ENCODE data around the gene EPB41L4B. TPM values are rescaled to one million over a fixed set of nuclear protein-coding genes. Genes with fewer than 3 reads are reported as not detected.

Gene EPB41L4B
- total and polyA plus RNA-seq, 2 of the 4 experiments (the other 2 are of a cell fraction), result 0.36 to 0.54 TPM

GRCh38 chr9:109166771-109167601 lies 153.9 kb downstream of the EPB41L4B start, which contains the start of gene FRRS1L:
Gene FRRS1L (minus strand): TSS chr9:109167249. CDS start chr9:109167138, 111 bp downstream.
- no peak for DNase-seq
- H3K27me3 ChIP-seq (ENCODE audit: control insufficient read depth, insufficient read depth, low read length), result peaks cover 46% of the 10 kb centered on the region

More at GRCh38 chr9:109166771-109167601, 153.9 kb downstream of the EPB41L4B start, which contains the start of gene FRRS1L:
- H3K14ac ChIP-seq (replicated peaks; ENCODE audit: low read depth, low read length), result no peak within 1 kb of the TSS
- H4K5ac ChIP-seq (ENCODE audit: low read depth, low read length), result no peak within 1 kb of the TSS
- ChIA-PET CTCF (no interaction called here), POLR2A (ENCODE audit: unreplicated experiment) (no interaction called here)
- H3K79me1 ChIP-seq (ENCODE audit: low read depth in 1 of 2, low read length in 2 of 2), result no peaks in the 10 kb centered on the region
- no peak within 1 kb of the TSS for H2BK120ac ChIP-seq (ENCODE audit: low read depth, low read length)
- no peak within 1 kb of the TSS for H3K56ac ChIP-seq (ENCODE audit: extremely low read depth, insufficient read depth, low read length)
- no peak within 1 kb of the TSS for H2BK20ac ChIP-seq (ENCODE audit: low read depth, low read length)
- H2AK9ac ChIP-seq (replicated peaks; ENCODE audit: low read depth, low read length, poor library complexity), result no peak within 1 kb of the TSS
- intact Hi-C loops (cut with micrococcal nuclease) (no loop called here), in situ Hi-C loops (cut with MboI; ENCODE audit: low sequenced_read_pairs) (loop anchor here (10.0 kb wide), 1 partner anchor 62 kb away; no protein-coding TSS in a partner anchor), dilution Hi-C loops (cut with HindIII; ENCODE audit: low sequenced_read_pairs, unreplicated experiment) (no loop called here)
- no peaks in the 10 kb centered on the region for H4K20me1 ChIP-seq (ENCODE audit: insufficient read depth, low read length)
- H4K91ac ChIP-seq (ENCODE audit: insufficient read depth, low read depth, low read length), result no peak within 1 kb of the TSS
- H3K18ac ChIP-seq (ENCODE audit: low read depth, low read length), result no peak within 1 kb of the TSS
- H3K9me3 ChIP-seq (ENCODE audit: control insufficient read depth, insufficient read depth, low read length), result peaks cover 2% of the 10 kb centered on the region
- no peak within 1 kb of the TSS for H3K27ac ChIP-seq (ENCODE audit: insufficient read depth, low read length)
- H3K4me1 ChIP-seq (ENCODE audit: control insufficient read depth, insufficient read depth, low read length), result no peaks in the 10 kb centered on the region
- no TSS peak for BruUV-seq (replicated peaks)
- no peak within 1 kb of the TSS for H2BK15ac ChIP-seq (ENCODE audit: low read depth, low read length)
- no peak within 1 kb of the TSS for H2AFZ ChIP-seq (replicated peaks; ENCODE audit: low read length, poor library complexity)
- TF ChIP-seq, protein P1, sequence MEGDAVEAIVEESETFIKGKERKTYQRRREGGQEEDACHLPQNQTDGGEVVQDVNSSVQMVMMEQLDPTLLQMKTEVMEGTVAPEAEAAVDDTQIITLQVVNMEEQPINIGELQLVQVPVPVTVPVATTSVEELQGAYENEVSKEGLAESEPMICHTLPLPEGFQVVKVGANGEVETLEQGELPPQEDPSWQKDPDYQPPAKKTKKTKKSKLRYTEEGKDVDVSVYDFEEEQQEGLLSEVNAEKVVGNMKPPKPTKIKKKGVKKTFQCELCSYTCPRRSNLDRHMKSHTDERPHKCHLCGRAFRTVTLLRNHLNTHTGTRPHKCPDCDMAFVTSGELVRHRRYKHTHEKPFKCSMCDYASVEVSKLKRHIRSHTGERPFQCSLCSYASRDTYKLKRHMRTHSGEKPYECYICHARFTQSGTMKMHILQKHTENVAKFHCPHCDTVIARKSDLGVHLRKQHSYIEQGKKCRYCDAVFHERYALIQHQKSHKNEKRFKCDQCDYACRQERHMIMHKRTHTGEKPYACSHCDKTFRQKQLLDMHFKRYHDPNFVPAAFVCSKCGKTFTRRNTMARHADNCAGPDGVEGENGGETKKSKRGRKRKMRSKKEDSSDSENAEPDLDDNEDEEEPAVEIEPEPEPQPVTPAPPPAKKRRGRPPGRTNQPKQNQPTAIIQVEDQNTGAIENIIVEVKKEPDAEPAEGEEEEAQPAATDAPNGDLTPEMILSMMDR (conservative IDR thresholded peaks at IDR 0.05; ENCODE audit: low read depth, low read length), result no peak
- no peak for TF ChIP-seq SMC3 (IDR thresholded peaks at IDR 0.05; ENCODE audit: low read depth, low read length)
- no peaks in the 10 kb centered on the region for H3K9me1 ChIP-seq (ENCODE audit: insufficient read depth, low read length)
- H2AK5ac ChIP-seq (ENCODE audit: low read depth, low read length), result no peak within 1 kb of the TSS
- no peaks in the 10 kb centered on the region for H3K36me3 ChIP-seq (ENCODE audit: control insufficient read depth, insufficient read depth, low read length)
- peak; percentile 63 for ATAC-seq (ENCODE audit: low read depth)
- no peak within 1 kb of the TSS for H3K9ac ChIP-seq (ENCODE audit: low read depth, low read length)
- no peak within 1 kb of the TSS for H4K8ac ChIP-seq (ENCODE audit: low read depth in 2 of 2, low read length in 2 of 2)
- H2BK5ac ChIP-seq (ENCODE audit: low read depth, low read length, poor library complexity, severe bottlenecking), result no peak within 1 kb of the TSS
- H3K4me2 ChIP-seq (ENCODE audit: low read depth, low read length), result peak within 1 kb of the TSS; percentile 29; the same call in 1 of the 2 replicates
- peak within 1 kb of the TSS; percentile 20 for H3K4me3 ChIP-seq (ENCODE audit: insufficient read depth, low read depth, low read length)
- no peak within 1 kb of the TSS for H3K23ac ChIP-seq (ENCODE audit: low read depth, low read length)
- 7% methylated on average over 38 of the region's 86 CpGs; no CpG with 5 or more reads in 1 of the 2 experiments for WGBS, 2 experiments (ENCODE audit: extremely low coverage in 2 of 2, insufficient read length in 1 of 2)
- H3K4ac ChIP-seq (ENCODE audit: low read depth, low read length), result no peak within 1 kb of the TSS

Data from IMR-90 (cell line).